ENCODE data around the gene LARP4B.
"Not testable (repeated sequence)": the region's sequence is repeated elsewhere in the genome, so short reads cannot be mapped to it uniquely, and the experiment has no call there.

DNA sequence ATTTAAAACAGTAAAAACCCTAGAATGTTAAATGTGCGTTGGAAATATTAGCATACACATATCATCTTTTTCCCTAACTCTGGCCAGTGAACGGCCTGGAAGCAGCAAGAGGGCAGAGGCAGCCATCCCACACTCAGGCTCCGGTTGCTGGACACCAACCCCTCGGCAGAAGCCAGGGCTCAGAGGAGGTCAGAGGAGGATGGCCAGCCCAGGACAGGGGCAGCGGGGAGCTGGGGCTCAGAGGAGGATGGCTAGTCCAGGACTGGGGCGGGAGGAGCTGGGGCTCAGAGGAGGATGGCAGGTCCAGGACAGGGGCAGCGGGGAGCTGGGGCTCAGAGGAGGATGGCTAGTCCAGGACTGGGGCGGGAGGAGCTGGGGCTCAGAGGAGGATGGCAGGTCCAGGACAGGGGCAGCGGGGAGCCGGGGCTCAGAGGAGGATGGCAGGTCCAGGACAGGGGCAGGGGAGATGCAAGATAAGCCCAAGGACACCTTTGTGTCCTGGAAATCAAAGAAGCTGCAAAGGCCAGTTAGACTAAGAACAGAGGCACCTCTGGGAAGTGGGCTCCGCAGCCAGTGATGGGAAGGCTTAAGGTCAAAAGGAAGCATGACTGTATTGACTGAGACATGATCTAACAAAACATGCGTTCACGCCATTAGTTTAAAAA lies 161.3 kb downstream of the LARP4B start:
- TF ChIP-seq, protein P1, sequence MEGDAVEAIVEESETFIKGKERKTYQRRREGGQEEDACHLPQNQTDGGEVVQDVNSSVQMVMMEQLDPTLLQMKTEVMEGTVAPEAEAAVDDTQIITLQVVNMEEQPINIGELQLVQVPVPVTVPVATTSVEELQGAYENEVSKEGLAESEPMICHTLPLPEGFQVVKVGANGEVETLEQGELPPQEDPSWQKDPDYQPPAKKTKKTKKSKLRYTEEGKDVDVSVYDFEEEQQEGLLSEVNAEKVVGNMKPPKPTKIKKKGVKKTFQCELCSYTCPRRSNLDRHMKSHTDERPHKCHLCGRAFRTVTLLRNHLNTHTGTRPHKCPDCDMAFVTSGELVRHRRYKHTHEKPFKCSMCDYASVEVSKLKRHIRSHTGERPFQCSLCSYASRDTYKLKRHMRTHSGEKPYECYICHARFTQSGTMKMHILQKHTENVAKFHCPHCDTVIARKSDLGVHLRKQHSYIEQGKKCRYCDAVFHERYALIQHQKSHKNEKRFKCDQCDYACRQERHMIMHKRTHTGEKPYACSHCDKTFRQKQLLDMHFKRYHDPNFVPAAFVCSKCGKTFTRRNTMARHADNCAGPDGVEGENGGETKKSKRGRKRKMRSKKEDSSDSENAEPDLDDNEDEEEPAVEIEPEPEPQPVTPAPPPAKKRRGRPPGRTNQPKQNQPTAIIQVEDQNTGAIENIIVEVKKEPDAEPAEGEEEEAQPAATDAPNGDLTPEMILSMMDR (IDR thresholded peaks at IDR 0.05; ENCODE audit: low read depth, low read length, poor library complexity, severe bottlenecking) = not testable (repeated sequence)
- not testable (repeated sequence) for TF ChIP-seq EZH2phosphoT487 (IDR thresholded peaks at IDR 0.05; ENCODE audit: borderline replicate concordance, low read length)

Data from DOHH2 (cell line).